Panc1 (cell line): ENCODE measurements around the gene ARPP19. TPM values are rescaled to one million over a fixed set of nuclear protein-coding genes. Genes with fewer than 3 reads are reported as not detected.

Experiments
- ATAC-seq: fragments of 200-7000 bp; cut with Tn5 transposase; 2 replicates; pipeline ENCODE4 v1.9.1; 2020; ENCODE audit warnings: mild to moderate bottlenecking, moderate library complexity
- BruUV-seq: library from RNA; stranded (reverse); fragments of 400-500 nt; replicated peaks from 2 replicates; lab custom pipeline; 2021; lab: Mats Ljungman, UMichigan
- CTCF ChIA-PET: fragments of 300-600 bp; sonication (Branson Sonifier 250); formaldehyde crosslinking; loops from one replicate; lab custom pipeline; 2022; ENCODE audit warnings: antibody characterized with exemption; lab: Charles Lee
- POLR2A ChIA-PET: fragments of 300-600 bp; sonication (Branson Sonifier 250); formaldehyde crosslinking; loops from one replicate; lab custom pipeline; 2022; ENCODE audit warnings: antibody characterized with exemption; lab: Charles Lee
- DNase-seq: peaks from one replicate; pipeline ENCODE4 v3.0.0-alpha.2; 2010; ENCODE audit warnings: low read depth, low spot score
- H3K27ac ChIP-seq: 2 replicates; pipeline ENCODE4 v1.5.1; 2011; ENCODE audit warnings: mild to moderate bottlenecking, low read length, inconsistent platforms
- H3K27me3 ChIP-seq: fragments of 200-500 bp; sonication (Bioruptor generic); 2 replicates; pipeline ENCODE4 v1.6.0; 2014; ENCODE audit warnings: low read length, inconsistent platforms; ENCODE audit not compliant: control insufficient read depth, insufficient read depth
- H3K36me3 ChIP-seq: fragments of 200-500 bp; sonication (Bioruptor generic); 2 replicates; pipeline ENCODE4 v1.5.1; 2014; ENCODE audit warnings: inconsistent platforms, mild to moderate bottlenecking, low read length, moderate library complexity; ENCODE audit not compliant: control insufficient read depth, insufficient read depth
- H3K4me1 ChIP-seq: 2 replicates; pipeline ENCODE4 v1.5.1; 2011; ENCODE audit warnings: inconsistent platforms, mild to moderate bottlenecking, low read length, moderate library complexity; ENCODE audit not compliant: control insufficient read depth, insufficient read depth
- H3K4me3 ChIP-seq, 2 experiments: 2 replicates each; pipeline ENCODE4 v1.5.1; 2011 to 2012; ENCODE audit warnings: low read depth in 2 of 2, low read length in 2 of 2, mild to moderate bottlenecking in 2 of 2, inconsistent platforms in 1 of 2, moderate library complexity in 1 of 2
- H3K9me3 ChIP-seq: fragments of 200-500 bp; sonication (Bioruptor generic); 2 replicates; pipeline ENCODE4 v1.5.1; 2014; ENCODE audit warnings: low read depth, mild to moderate bottlenecking, inconsistent platforms, low read length, moderate library complexity; ENCODE audit not compliant: control insufficient read depth, insufficient read depth
- CTCF ChIP-seq: fragments of 450-650 bp; IDR thresholded peaks from 2 replicates; pipeline ENCODE4 v1.5.1; 2017; ENCODE audit warnings: mild to moderate bottlenecking
- POLR2AphosphoS5 ChIP-seq: IDR thresholded peaks from 2 replicates; pipeline ENCODE4 v1.6.1; 2012; ENCODE audit warnings: mild to moderate bottlenecking, low read depth, low read length, moderate library complexity
- TCF7L2 ChIP-seq: IDR thresholded peaks from 2 replicates; pipeline ENCODE4 v1.6.1; 2011; ENCODE audit warnings: mild to moderate bottlenecking, low read depth, low read length, inconsistent platforms
- in situ Hi-C: cut with HindIII; loops from 2 replicates; pipeline ENCODE4 v1.10.0; 2016; ENCODE audit warnings: low sequenced_read_pairs, low pct_unique_long_range_greater_than_20kb
- intact Hi-C: fragments of 100-400 bp; cut with micrococcal nuclease; formaldehyde crosslinking; loops from one replicate; pipeline ENCODE4 v1.10.0; 2022; ENCODE audit not compliant: unreplicated experiment
- total RNA-seq: library from RNA; stranded (reverse); gene quantifications from one replicate; pipeline ENCODE4 v1.2.1, GENCODE V29; 2021; ENCODE audit not compliant: unreplicated experiment
- TF ChIP-seq, protein P1 (sequence below), 2 experiments: IDR thresholded peaks; 2 replicates each; pipeline ENCODE4 v1.6.1; 2011 to 2012; ENCODE audit warnings: low read depth in 2 of 2, control low read depth in 1 of 2, low read length in 1 of 2, mild to moderate bottlenecking in 1 of 2, moderate library complexity in 1 of 2; ENCODE audit not compliant: insufficient read depth in 1 of 2

ARPP19 gene
- total RNA-seq, 1 experiment from 2014 or later: 153 TPM

DNA sequence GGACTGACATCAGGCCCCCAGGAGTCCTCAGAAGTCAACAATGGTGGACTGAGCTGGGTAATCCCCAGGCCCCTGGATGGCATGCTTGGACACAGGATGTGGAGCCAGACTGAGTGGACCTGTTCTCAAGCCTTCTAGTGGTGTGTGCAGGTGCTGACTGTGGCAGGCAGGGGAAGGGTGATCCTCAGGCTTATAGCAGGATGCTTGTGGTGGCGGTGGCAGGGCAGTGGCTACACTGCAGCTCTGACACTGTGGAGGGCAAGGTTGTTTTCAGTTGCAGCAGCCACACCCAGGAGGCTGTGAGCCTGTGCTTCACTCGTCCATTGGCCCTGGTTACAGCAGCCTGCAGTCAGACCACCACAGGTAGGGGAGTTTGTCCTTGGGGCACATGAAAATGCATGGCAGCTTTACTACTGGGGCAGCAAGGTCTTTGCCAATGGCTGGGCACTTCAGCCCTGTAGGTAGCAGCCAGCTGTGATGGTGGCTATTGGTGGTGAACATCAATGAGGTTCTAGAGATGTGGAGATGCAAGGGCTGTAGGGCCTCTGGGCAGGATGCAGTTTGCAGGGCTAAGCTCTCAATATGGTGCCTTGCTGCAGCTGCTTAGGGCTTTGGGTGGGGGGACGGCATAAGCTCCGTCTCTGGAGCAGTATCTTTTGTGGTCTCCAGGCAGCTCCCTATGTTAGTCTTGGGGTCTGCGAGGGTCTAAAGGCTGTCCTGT lies 22.6 kb downstream of the ARPP19 start:
- ChIA-PET CTCF (no interaction called here), POLR2A (no interaction called here)
- 0 out of 2 replicates have a peak, but pooled peaks have one; percentile 42 for TF ChIP-seq POLR2AphosphoS5
- TF ChIP-seq, protein P1, sequence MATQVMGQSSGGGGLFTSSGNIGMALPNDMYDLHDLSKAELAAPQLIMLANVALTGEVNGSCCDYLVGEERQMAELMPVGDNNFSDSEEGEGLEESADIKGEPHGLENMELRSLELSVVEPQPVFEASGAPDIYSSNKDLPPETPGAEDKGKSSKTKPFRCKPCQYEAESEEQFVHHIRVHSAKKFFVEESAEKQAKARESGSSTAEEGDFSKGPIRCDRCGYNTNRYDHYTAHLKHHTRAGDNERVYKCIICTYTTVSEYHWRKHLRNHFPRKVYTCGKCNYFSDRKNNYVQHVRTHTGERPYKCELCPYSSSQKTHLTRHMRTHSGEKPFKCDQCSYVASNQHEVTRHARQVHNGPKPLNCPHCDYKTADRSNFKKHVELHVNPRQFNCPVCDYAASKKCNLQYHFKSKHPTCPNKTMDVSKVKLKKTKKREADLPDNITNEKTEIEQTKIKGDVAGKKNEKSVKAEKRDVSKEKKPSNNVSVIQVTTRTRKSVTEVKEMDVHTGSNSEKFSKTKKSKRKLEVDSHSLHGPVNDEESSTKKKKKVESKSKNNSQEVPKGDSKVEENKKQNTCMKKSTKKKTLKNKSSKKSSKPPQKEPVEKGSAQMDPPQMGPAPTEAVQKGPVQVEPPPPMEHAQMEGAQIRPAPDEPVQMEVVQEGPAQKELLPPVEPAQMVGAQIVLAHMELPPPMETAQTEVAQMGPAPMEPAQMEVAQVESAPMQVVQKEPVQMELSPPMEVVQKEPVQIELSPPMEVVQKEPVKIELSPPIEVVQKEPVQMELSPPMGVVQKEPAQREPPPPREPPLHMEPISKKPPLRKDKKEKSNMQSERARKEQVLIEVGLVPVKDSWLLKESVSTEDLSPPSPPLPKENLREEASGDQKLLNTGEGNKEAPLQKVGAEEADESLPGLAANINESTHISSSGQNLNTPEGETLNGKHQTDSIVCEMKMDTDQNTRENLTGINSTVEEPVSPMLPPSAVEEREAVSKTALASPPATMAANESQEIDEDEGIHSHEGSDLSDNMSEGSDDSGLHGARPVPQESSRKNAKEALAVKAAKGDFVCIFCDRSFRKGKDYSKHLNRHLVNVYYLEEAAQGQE (IDR thresholded peaks at IDR 0.05; ENCODE audit: insufficient read depth in 1 of 2, low read depth in 2 of 2, low read length in 1 of 2): no peak
- Histone ChIP-seq H3K27ac (no peak overlapping the region), H3K4me1 (no peaks in the 10 kb centered on the region), H3K4me3 (no peak overlapping the region), H3K27me3 (no peaks in the 10 kb centered on the region), H3K9me3 (no peaks in the 10 kb centered on the region), H3K36me3 (peaks cover 21% of the 10 kb centered on the region)
- DNase-seq (no peak), ATAC-seq (peak; percentile 66)
- no TSS peak for BruUV-seq
- in situ Hi-C loops: no loop called here
- intact Hi-C loops: no loop called here

DNA sequence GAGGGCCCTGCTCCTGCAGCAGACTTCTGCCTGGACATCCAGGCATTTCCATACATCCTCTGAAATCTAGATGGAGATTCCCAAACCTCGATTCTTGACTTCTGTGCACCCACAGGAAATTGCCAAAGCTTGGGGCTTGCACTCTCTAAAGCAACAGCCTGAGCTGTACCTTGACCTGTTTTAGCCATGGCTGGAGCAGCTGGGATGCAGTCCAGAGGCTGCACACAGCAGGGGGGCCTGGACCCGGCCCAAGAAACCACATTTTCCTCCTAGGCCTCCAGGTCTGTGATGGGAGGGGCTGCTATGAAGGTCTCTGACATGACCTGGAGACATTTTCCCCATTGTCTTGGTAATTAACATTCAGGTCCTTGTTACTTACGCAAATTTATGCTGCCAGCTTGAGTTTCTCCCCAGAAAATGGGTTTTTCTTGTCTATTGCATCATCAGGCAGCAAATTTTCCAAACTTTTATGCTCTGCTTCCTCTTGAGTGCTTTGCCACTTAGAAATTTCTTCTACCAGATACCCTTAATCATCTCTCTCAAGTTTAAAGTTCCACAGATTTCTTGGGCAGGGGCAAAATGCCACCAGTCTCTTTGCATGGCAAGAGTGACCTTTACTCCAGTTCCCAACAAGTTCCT lies 28.3 kb downstream of the ARPP19 start:
- Histone ChIP-seq H3K4me3 (no peak overlapping the region), H3K27ac (no peak overlapping the region), H3K9me3 (no peaks in the 10 kb centered on the region), H3K36me3 (no peaks in the 10 kb centered on the region), H3K27me3 (no peaks in the 10 kb centered on the region), H3K4me1 (no peaks in the 10 kb centered on the region)
- ATAC-seq (no peak), DNase-seq (no peak)
- no TSS peak for BruUV-seq
- ChIA-PET CTCF (no interaction called here), POLR2A (no interaction called here)
- TF ChIP-seq, protein P1 (IDR thresholded peaks at IDR 0.05; ENCODE audit: insufficient read depth in 1 of 2, low read depth in 2 of 2, low read length in 1 of 2): no peak
- TF ChIP-seq TCF7L2 (no peak), CTCF (no peak), POLR2AphosphoS5 (no peak)
- intact Hi-C loops: no loop called here
- in situ Hi-C loops: no loop called here
